ENCODE results near the gene ABCF1. TPM values are rescaled to one million over a fixed set of nuclear protein-coding genes. Genes with fewer than 3 reads are reported as not detected.
A peak's percentile ranks its signal among the peaks of the same experiment; 100 is the strongest.

ABCF1 gene
- total and polyA plus RNA-seq, 2 of the 8 experiments (the other 6 are each of a cell fraction or from before 2014, with no cell fraction given) = 48.8 to 123 TPM

- FAIRE-seq = no peak
- Histone ChIP-seq H4K5ac (ENCODE audit: insufficient read length, low read depth, low read length) (no peak overlapping the region), H2AFZ (ENCODE audit: low read length) (no peak overlapping the region), H3K27me3 (replicated peaks in 1 of 4; ENCODE audit: control insufficient read depth in 3 of 4, extremely low read depth in 1 of 4, insufficient read depth in 3 of 4, low read length in 3 of 4) (no peaks in the 10 kb centered on the region), H2BK15ac (ENCODE audit: low read length) (no peak overlapping the region), H3K9ac (replicated peaks in 1 of 4; ENCODE audit: extremely low read depth in 1 of 4, low read depth in 3 of 4, low read length in 3 of 4) (peak overlapping the region in 1 of 4 experiments; percentile 23; a peak in 3 of 7 replicates), H3K4ac (replicated peaks; ENCODE audit: insufficient read length, low read depth, low read length) (no peak overlapping the region), H4K20me1 (replicated peaks in 1 of 2; ENCODE audit: control insufficient read depth in 1 of 2, insufficient read depth in 2 of 2, low read length in 2 of 2) (peaks cover 0 to 6% of the 10 kb centered on the region in 2 experiments), H3K4me1 (replicated peaks in 1 of 4; ENCODE audit: control insufficient read depth in 3 of 4, insufficient read depth in 4 of 4, low read length in 3 of 4) (peaks cover 0 to 3% (median 1%) of the 10 kb centered on the region in 4 experiments; a peak in 1 of 7 replicates), H2BK12ac (ENCODE audit: low read depth, low read length) (no peak overlapping the region), H3K23ac (ENCODE audit: insufficient read length) (no peak overlapping the region), H4K91ac (replicated peaks; ENCODE audit: insufficient read length, low read length) (no peak overlapping the region), H3K36me3 (ENCODE audit: control insufficient read depth in 2 of 4, insufficient read depth in 4 of 4, low read length in 3 of 4) (peaks cover 4 to 31% (median 20%) of the 10 kb centered on the region in 4 experiments), H3K18ac (ENCODE audit: extremely low read depth, low read length) (no peak overlapping the region), H3K4me3 (ENCODE audit: extremely low read depth in 1 of 4, insufficient read depth in 2 of 4, low read depth in 3 of 4, low read length in 4 of 4) (no peak overlapping the region; a peak in 1 of 8 replicates), H3K79me2 (ENCODE audit: control insufficient read depth in 1 of 2, insufficient read depth in 2 of 2, low read length in 2 of 2) (peaks cover 3 to 32% of the 10 kb centered on the region in 2 experiments), H3K9me3 (ENCODE audit: insufficient read depth in 2 of 2, low read depth in 1 of 2, low read length in 1 of 2) (no peaks in the 10 kb centered on the region), H3K4me2 (ENCODE audit: insufficient read depth in 1 of 2, low read depth in 2 of 2, low read length in 2 of 2) (peak overlapping the region; percentile 92 to 99; a peak in 3 of 4 replicates), H2BK120ac (replicated peaks; ENCODE audit: low read depth, low read length) (no peak overlapping the region), H2AK5ac (ENCODE audit: low read depth, low read length) (no peak overlapping the region), H4K8ac (ENCODE audit: extremely low read depth, insufficient read depth, low read length) (no peak overlapping the region), H2BK20ac (ENCODE audit: low read length) (no peak overlapping the region), H3K79me1 (ENCODE audit: low read depth, low read length) (0 out of 2 replicates have a peak, but pooled peaks cover 8% of the 10 kb centered on the region), H3K56ac (replicated peaks; ENCODE audit: insufficient read length, low read depth, low read length) (no peak overlapping the region), H3K23me2 (ENCODE audit: low read depth, low read length) (peaks cover 16% of the 10 kb centered on the region), H3K27ac (ENCODE audit: low read depth, low read length) (no peak overlapping the region), H3K14ac (ENCODE audit: insufficient read length) (no peak overlapping the region), H2BK5ac (ENCODE audit: low read depth, low read length) (no peak overlapping the region)
- CTCF ChIA-PET (ENCODE audit: partially characterized antibody) = interaction anchor here (1.0 to 20.8 kb wide), 6 partner anchors 9 to 101 kb away, joined by 3 to 326 read pairs (median 6); no protein-coding TSS in a partner anchor
- POLR2A ChIA-PET (ENCODE audit: partially characterized antibody) = interaction anchor here (0.7 to 5.4 kb wide), 11 partner anchors 8 to 94 kb away, joined by 3 to 68 read pairs (median 4); partner anchors contain the start of genes ABCF1 and MRPS18B
- no peak for DNase-seq (ENCODE audit: low read depth in 1 of 2, low spot score in 2 of 2)
- WGBS, 2 experiments (ENCODE audit: extremely low coverage in 1 of 2, insufficient coverage in 1 of 2, insufficient read length in 1 of 2, insufficient replicate concordance in 2 of 2, low coverage in 1 of 2, low lambda C conversion rate in 2 of 2, missing lambda C conversion rate in 1 of 2) = 93% methylated on average over 4 of the region's 4 CpGs; no CpG with 5 or more reads in 1 of the 2 experiments
- TF ChIP-seq RAD21 (IDR thresholded peaks at IDR 0.05 in 1 of 2, conservative IDR thresholded peaks at IDR 0.05 in 1 of 2; ENCODE audit: low read depth in 2 of 2, low read length in 2 of 2) (no peak), HDAC6 (IDR thresholded peaks at IDR 0.05; ENCODE audit: low read depth, low read length) (no peak), RXRA (IDR thresholded peaks at IDR 0.05; ENCODE audit: insufficient read depth, low read depth, low read length) (no peak), CREB1 (IDR thresholded peaks at IDR 0.05) (no peak), BRCA1 (IDR thresholded peaks at IDR 0.05; ENCODE audit: low read depth, low read length) (no peak), CBX8 (IDR thresholded peaks at IDR 0.05; ENCODE audit: borderline replicate concordance, low read depth, low read length) (no peak), KDM5A (IDR thresholded peaks at IDR 0.05; ENCODE audit: low read length) (no peak), SIRT6 (IDR thresholded peaks at IDR 0.05; ENCODE audit: low read length) (no peak), SP2 (IDR thresholded peaks at IDR 0.05; ENCODE audit: low read length) (no peak), SIX5 (IDR thresholded peaks at IDR 0.05; ENCODE audit: low read depth, low read length) (no peak), NANOG (IDR thresholded peaks at IDR 0.05; ENCODE audit: insufficient read depth, low read depth, low read length, poor library complexity, severe bottlenecking) (no peak)
These were observed 16.8 kb upstream of the ABCF1 start for GRCh38 chr6:30554404-30554803.
